ENCODE results near the gene SPEM2.

Gene SPEM2

GRCh38 chr17:7417056-7417655 lies 8.3 kb upstream of the SPEM2 start:
- H3K4me1 ChIP-seq (ENCODE audit: control insufficient read depth, insufficient read depth, low read length): no peaks in the 10 kb centered on the region
- no peak overlapping the region for H3K9ac ChIP-seq (ENCODE audit: low read length)
- H3K27me3 ChIP-seq (ENCODE audit: control insufficient read depth, insufficient read depth, low read length): peaks cover 8% of the 10 kb centered on the region
- H3K36me3 ChIP-seq (ENCODE audit: control insufficient read depth, insufficient read depth, low read length): no peaks in the 10 kb centered on the region
- no peak overlapping the region for H3K4me3 ChIP-seq (ENCODE audit: low read length)
- H3K9me3 ChIP-seq (ENCODE audit: control insufficient read depth, low read length): no peaks in the 10 kb centered on the region

GRCh38 chr17:7418472-7419152 lies 6.8 kb upstream of the SPEM2 start:
- H3K27me3 ChIP-seq (ENCODE audit: control insufficient read depth, insufficient read depth, low read length): peaks cover 8% of the 10 kb centered on the region
- H3K4me3 ChIP-seq (ENCODE audit: low read length): no peak overlapping the region
- H3K4me1 ChIP-seq (ENCODE audit: control insufficient read depth, insufficient read depth, low read length): no peaks in the 10 kb centered on the region
- H3K9ac ChIP-seq (ENCODE audit: low read length): no peak overlapping the region
- no peaks in the 10 kb centered on the region for H3K36me3 ChIP-seq (ENCODE audit: control insufficient read depth, insufficient read depth, low read length)
- H3K9me3 ChIP-seq (ENCODE audit: control insufficient read depth, low read length): no peaks in the 10 kb centered on the region

- Histone ChIP-seq H3K9ac (ENCODE audit: low read length) (no peak within 1 kb of the TSS), H3K9me3 (ENCODE audit: control insufficient read depth, low read length) (no peaks in the 10 kb centered on the region), H3K27me3 (ENCODE audit: control insufficient read depth, insufficient read depth, low read length) (peaks cover 8% of the 10 kb centered on the region), H3K36me3 (ENCODE audit: control insufficient read depth, insufficient read depth, low read length) (no peaks in the 10 kb centered on the region), H3K4me3 (ENCODE audit: low read length) (no peak within 1 kb of the TSS), H3K4me1 (ENCODE audit: control insufficient read depth, insufficient read depth, low read length) (no peaks in the 10 kb centered on the region)
These were observed 5.4 kb upstream of the SPEM2 start, which contains the start of gene SPEM1 for GRCh38 chr17:7419819-7420610. Gene SPEM1 (plus strand): TSS chr17:7420324. CDS start chr17:7420385, 61 bp downstream.

- no peaks in the 10 kb centered on the region for H3K9me3 ChIP-seq (ENCODE audit: control insufficient read depth, low read length)
- H3K9ac ChIP-seq (ENCODE audit: low read length): no peak overlapping the region
- H3K27me3 ChIP-seq (ENCODE audit: control insufficient read depth, insufficient read depth, low read length): peaks cover 8% of the 10 kb centered on the region
- no peaks in the 10 kb centered on the region for H3K36me3 ChIP-seq (ENCODE audit: control insufficient read depth, insufficient read depth, low read length)
- H3K4me1 ChIP-seq (ENCODE audit: control insufficient read depth, insufficient read depth, low read length): no peaks in the 10 kb centered on the region
- H3K4me3 ChIP-seq (ENCODE audit: low read length): no peak overlapping the region
These were observed 4.2 kb upstream of the SPEM2 start for GRCh38 chr17:7421186-7421585.

GRCh38 chr17:7423679-7424078 lies 1.7 kb upstream of the SPEM2 start:
- Histone ChIP-seq H3K27me3 (ENCODE audit: control insufficient read depth, insufficient read depth, low read length) (peaks cover 5% of the 10 kb centered on the region), H3K4me3 (ENCODE audit: low read length) (no peak overlapping the region), H3K4me1 (ENCODE audit: control insufficient read depth, insufficient read depth, low read length) (no peaks in the 10 kb centered on the region), H3K9ac (ENCODE audit: low read length) (no peak overlapping the region), H3K36me3 (ENCODE audit: control insufficient read depth, insufficient read depth, low read length) (no peaks in the 10 kb centered on the region), H3K9me3 (ENCODE audit: control insufficient read depth, low read length) (no peaks in the 10 kb centered on the region)

GRCh38 chr17:7425756-7426155 lies 340 bp downstream of the SPEM2 start:
- H3K36me3 ChIP-seq (ENCODE audit: control insufficient read depth, insufficient read depth, low read length): no peaks in the 10 kb centered on the region

GRCh38 chr17:7426203-7426863 lies 917 bp downstream of the SPEM2 start:
- H3K27me3 ChIP-seq (ENCODE audit: control insufficient read depth, insufficient read depth, low read length): peaks cover 4% of the 10 kb centered on the region
- H3K9me3 ChIP-seq (ENCODE audit: control insufficient read depth, low read length): no peaks in the 10 kb centered on the region
- no peaks in the 10 kb centered on the region for H3K36me3 ChIP-seq (ENCODE audit: control insufficient read depth, insufficient read depth, low read length)
- H3K4me3 ChIP-seq (ENCODE audit: low read length): no peak overlapping the region
- H3K4me1 ChIP-seq (ENCODE audit: control insufficient read depth, insufficient read depth, low read length): no peaks in the 10 kb centered on the region
- no peak overlapping the region for H3K9ac ChIP-seq (ENCODE audit: low read length)

More at GRCh38 chr17:7425756-7426155, 340 bp downstream of the SPEM2 start:
- Histone ChIP-seq H3K4me1 (ENCODE audit: control insufficient read depth, insufficient read depth, low read length) (no peaks in the 10 kb centered on the region), H3K4me3 (ENCODE audit: low read length) (no peak overlapping the region), H3K27me3 (ENCODE audit: control insufficient read depth, insufficient read depth, low read length) (peaks cover 4% of the 10 kb centered on the region), H3K9me3 (ENCODE audit: control insufficient read depth, low read length) (no peaks in the 10 kb centered on the region), H3K9ac (ENCODE audit: low read length) (no peak overlapping the region)

- no peaks in the 10 kb centered on the region for H3K4me1 ChIP-seq (ENCODE audit: control insufficient read depth, insufficient read depth, low read length)
- no peaks in the 10 kb centered on the region for H3K36me3 ChIP-seq (ENCODE audit: control insufficient read depth, insufficient read depth, low read length)
- H3K27me3 ChIP-seq (ENCODE audit: control insufficient read depth, insufficient read depth, low read length): peaks cover 4% of the 10 kb centered on the region
- H3K9me3 ChIP-seq (ENCODE audit: control insufficient read depth, low read length): no peaks in the 10 kb centered on the region
- H3K4me3 ChIP-seq (ENCODE audit: low read length): no peak overlapping the region
- H3K9ac ChIP-seq (ENCODE audit: low read length): no peak overlapping the region
These were observed 1.6 kb downstream of the SPEM2 start for GRCh38 chr17:7426896-7427489.

- no peak overlapping the region for H3K4me3 ChIP-seq (ENCODE audit: low read length)
- peaks cover 4% of the 10 kb centered on the region for H3K27me3 ChIP-seq (ENCODE audit: control insufficient read depth, insufficient read depth, low read length)
- H3K36me3 ChIP-seq (ENCODE audit: control insufficient read depth, insufficient read depth, low read length): no peaks in the 10 kb centered on the region
- no peaks in the 10 kb centered on the region for H3K9me3 ChIP-seq (ENCODE audit: control insufficient read depth, low read length)
- H3K9ac ChIP-seq (ENCODE audit: low read length): no peak overlapping the region
- no peaks in the 10 kb centered on the region for H3K4me1 ChIP-seq (ENCODE audit: control insufficient read depth, insufficient read depth, low read length)
These were observed 2.1 kb downstream of the SPEM2 start for GRCh38 chr17:7427549-7427948.

GRCh38 chr17:7428557-7428956 lies 3.1 kb downstream of the SPEM2 start, which contains the start of gene SPEM3:
Gene SPEM3 (plus strand): TSS chr17:7428857. CDS start chr17:7428903, 46 bp downstream.
- Histone ChIP-seq H3K9me3 (ENCODE audit: control insufficient read depth, low read length) (no peaks in the 10 kb centered on the region), H3K27me3 (ENCODE audit: control insufficient read depth, insufficient read depth, low read length) (peaks cover 4% of the 10 kb centered on the region), H3K4me1 (ENCODE audit: control insufficient read depth, insufficient read depth, low read length) (no peaks in the 10 kb centered on the region), H3K9ac (ENCODE audit: low read length) (no peak within 1 kb of the TSS), H3K36me3 (ENCODE audit: control insufficient read depth, insufficient read depth, low read length) (no peaks in the 10 kb centered on the region), H3K4me3 (ENCODE audit: low read length) (no peak within 1 kb of the TSS)

- H3K9me3 ChIP-seq (ENCODE audit: control insufficient read depth, low read length): no peaks in the 10 kb centered on the region
- H3K36me3 ChIP-seq (ENCODE audit: control insufficient read depth, insufficient read depth, low read length): no peaks in the 10 kb centered on the region
- H3K27me3 ChIP-seq (ENCODE audit: control insufficient read depth, insufficient read depth, low read length): peaks cover 4% of the 10 kb centered on the region
- H3K4me1 ChIP-seq (ENCODE audit: control insufficient read depth, insufficient read depth, low read length): no peaks in the 10 kb centered on the region
- H3K9ac ChIP-seq (ENCODE audit: low read length): no peak overlapping the region
- no peak overlapping the region for H3K4me3 ChIP-seq (ENCODE audit: low read length)
These were observed 4.3 kb downstream of the SPEM2 start for GRCh38 chr17:7429722-7430121.
